ENCODE measurements around the gene LIPG.
"Not testable (repeated sequence)": the region's sequence is repeated elsewhere in the genome, so short reads cannot be mapped to it uniquely, and the experiment has no call there.

LIPG gene

DNA sequence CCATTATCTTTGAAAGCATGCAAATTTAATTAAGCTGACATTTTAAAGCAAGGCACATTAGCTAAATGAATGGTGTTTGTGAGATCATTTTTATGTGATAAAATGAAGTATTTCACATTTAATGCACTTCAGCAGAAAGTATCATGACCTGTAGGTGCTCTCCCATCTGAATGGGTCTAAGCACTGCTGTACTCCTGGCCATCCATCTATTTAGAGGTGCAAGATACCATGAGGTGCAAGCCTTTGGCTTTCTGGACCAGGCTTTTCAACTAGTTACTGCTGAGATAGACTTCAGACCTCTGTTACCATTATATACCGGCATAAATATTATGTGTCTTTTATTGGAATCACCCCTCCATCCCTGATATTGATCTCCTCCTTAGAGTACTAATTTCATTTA is 15.6 kb upstream of the LIPG start:
- in situ Hi-C loops (cut with MboI; ENCODE audit: low sequenced_read_pairs) = no loop called here

DNA sequence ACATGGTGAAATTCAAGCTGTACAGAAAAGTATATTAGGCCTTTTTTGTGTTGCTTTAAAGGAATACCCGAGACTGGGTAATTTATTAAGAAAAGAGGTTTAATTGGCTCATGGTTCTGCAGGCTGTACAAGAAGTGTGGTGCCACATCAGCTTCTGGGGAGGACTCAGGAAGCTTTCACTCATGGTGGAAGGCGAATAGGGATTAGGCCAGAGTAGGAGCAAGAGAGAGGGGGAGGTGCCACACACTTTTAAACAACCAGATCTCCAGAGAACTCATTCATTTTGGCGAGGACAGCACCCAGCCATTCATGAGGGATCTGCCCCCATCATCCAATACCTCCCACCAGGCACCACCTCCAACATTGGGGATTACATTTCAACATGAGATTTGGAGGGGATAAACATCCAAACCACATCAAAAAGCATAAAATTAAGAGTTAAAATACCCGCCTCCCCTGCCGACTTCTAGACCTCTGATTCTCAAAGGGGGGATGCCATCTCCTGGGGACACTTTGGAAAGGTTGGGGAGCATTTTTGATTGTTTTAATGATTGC is 15.1 kb upstream of the LIPG start:
- in situ Hi-C loops (cut with MboI; ENCODE audit: low sequenced_read_pairs) = no loop called here

DNA sequence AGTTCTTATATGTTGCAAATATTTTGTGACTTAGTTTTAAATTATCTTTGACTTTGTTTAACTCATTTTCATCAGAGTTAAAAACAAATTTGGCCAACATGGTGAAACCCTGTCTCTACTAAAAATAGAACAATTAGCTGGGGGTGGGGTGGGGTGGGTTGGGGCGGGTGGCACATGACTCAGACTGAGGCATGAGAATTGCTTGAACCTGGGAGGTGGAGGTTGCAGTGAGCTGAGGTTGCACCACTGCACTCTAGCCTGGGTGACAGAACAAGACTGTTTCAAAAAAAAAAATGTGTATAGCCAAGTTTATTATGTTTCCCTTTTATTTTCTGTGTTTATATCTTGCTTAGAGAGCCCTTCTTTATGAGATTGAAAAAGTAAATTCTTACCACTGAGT is 14.2 kb upstream of the LIPG start:
- in situ Hi-C loops (cut with MboI; ENCODE audit: low sequenced_read_pairs) = no loop called here

- in situ Hi-C loops (cut with MboI; ENCODE audit: low sequenced_read_pairs) = no loop called here
Observed at GRCh38 chr18:49548229-49548636, 13.6 kb upstream of the LIPG start.

- in situ Hi-C loops (cut with MboI; ENCODE audit: low sequenced_read_pairs) = no loop called here
Observed at GRCh38 chr18:49550621-49551339, 11.1 kb upstream of the LIPG start.

- in situ Hi-C loops (cut with MboI; ENCODE audit: low sequenced_read_pairs) = no loop called here
Observed at GRCh38 chr18:49553003-49553402, 8.9 kb upstream of the LIPG start.

DNA sequence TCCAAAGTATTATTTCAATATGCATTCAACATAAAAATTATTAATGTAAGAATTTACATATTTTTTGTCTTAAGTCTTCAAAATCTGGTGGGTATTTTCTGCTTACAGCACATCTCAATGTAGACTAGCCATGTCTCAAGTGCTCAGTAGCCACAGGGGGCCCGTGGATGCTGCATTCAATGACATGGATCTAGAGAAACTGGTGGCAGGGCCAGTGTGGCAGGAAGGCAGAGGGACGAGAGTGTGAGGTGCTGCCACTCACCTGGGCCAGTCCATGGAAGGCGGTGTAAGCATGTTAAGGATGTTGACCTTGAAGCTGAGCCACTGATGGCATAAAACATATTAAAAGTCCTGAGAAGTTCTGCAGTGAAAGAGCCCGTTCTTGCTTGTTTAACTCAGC is 6.2 kb upstream of the LIPG start:
- in situ Hi-C loops (cut with MboI; ENCODE audit: low sequenced_read_pairs) = no loop called here

- in situ Hi-C loops (cut with MboI; ENCODE audit: low sequenced_read_pairs) = no loop called here
Observed at GRCh38 chr18:49558356-49558755, 3.5 kb upstream of the LIPG start.

DNA sequence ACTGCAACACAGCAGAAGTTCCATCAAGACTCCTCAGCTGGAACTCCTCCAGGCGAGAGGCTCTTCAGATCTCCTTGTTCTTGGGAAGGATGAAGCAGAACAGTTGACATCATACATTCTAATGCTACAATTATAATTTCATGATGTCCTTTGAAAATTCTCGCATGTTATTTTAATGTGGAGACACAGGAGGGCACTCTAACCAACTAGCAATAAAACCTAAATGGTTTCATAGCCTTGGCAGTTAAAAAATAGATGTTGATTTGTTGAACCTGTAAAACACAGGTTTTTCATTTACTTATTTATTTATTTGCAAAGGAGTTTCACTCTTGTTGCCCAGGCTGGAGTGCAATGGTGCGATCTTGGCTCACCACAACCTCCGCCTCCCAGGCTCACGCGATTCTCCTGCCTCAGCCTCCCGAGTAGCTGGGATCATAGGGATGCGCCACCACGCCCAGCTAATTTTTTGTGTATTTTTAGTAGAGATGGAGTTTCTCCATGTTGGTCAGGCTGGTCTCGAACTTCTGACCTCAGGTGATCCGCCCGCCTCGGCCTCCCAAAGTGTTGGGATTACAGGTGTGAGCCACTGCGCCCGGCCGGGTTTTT is 2.4 kb upstream of the LIPG start:
- in situ Hi-C loops (cut with MboI; ENCODE audit: low sequenced_read_pairs) = not testable (repeated sequence)

DNA sequence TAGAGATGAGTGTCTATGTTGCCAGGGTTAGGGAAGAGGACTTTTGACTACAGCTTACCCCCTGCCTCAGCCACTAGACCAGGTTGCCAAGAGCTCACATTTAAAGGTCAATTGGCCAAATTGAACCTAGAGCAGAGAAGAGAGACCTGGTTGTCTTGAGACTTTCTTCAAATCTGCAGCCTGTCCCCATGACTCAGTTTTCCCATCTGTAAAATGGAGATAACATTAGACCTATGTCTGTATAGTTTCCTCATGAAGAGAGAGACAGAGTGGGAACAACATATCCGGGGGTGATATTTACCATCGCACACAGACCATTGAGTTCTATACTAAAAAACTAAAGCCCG is 1.6 kb upstream of the LIPG start:
- in situ Hi-C loops (cut with MboI; ENCODE audit: low sequenced_read_pairs) = no loop called here

DNA sequence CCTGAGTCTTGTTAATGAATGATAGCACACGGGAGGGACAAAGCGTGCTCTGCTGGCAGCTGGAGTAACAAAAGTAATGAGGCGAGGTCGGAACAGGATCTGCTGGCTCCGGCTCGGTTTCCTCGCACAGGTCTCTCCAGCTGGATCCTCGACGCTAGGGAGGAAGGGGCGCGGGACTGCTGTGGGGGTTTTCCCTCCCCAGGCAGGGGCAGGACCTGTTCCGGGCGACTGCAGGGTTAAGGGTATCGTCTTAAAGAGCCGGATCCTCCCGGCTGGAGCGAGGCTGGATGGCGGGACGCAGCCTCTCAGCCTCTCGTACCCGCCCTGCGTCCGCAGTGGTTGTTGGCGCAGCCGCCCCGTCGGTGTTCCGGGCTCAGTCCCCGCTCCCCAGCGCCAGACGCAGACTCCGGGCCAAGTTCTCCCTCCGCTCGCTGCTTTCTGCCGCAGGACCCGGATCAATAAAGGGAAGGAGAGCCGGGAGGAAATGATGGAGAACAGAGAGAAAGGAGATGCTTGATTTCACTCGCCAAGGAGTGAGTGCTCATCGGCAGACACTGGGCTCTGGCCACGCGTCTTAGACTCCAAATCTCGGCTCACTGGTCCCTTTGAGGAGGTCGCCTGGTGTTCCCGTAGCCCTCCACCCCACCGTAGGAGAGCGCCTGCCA is 1.1 kb upstream of the LIPG start:
- in situ Hi-C loops (cut with MboI; ENCODE audit: low sequenced_read_pairs) = no loop called here

- in situ Hi-C loops (cut with MboI; ENCODE audit: low sequenced_read_pairs) = no loop called here
Observed at GRCh38 chr18:49562481-49563129, 748 bp downstream of the LIPG start.

DNA sequence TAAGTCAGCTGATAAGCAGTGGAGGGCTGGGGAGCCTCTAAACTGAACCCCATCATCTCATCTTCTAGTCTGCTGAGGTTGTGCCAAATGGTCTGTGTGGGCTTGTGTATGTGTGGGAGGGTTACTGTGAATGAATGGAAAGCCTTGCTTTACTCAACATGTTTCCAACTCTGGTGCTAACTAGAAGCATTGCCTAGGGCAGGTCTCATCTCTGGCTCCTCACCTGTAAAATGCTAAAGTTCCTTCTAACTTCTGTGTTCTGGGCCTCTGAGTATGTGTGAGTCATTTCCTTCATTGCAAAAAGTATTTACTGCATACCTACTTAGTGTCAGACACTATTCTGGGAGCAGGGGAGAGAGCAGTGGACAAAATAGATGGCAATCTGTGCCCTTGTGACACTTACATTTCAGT is 1.3 kb downstream of the LIPG start:
- in situ Hi-C loops (cut with MboI; ENCODE audit: low sequenced_read_pairs) = no loop called here

GRCh38 chr18:49563701-49564517 is 2.1 kb downstream of the LIPG start:
- in situ Hi-C loops (cut with MboI; ENCODE audit: low sequenced_read_pairs) = no loop called here

GRCh38 chr18:49564518-49564834 is 2.6 kb downstream of the LIPG start:
- in situ Hi-C loops (cut with MboI; ENCODE audit: low sequenced_read_pairs) = no loop called here

GRCh38 chr18:49565101-49565500 is 3.2 kb downstream of the LIPG start:
- in situ Hi-C loops (cut with MboI; ENCODE audit: low sequenced_read_pairs) = no loop called here

DNA sequence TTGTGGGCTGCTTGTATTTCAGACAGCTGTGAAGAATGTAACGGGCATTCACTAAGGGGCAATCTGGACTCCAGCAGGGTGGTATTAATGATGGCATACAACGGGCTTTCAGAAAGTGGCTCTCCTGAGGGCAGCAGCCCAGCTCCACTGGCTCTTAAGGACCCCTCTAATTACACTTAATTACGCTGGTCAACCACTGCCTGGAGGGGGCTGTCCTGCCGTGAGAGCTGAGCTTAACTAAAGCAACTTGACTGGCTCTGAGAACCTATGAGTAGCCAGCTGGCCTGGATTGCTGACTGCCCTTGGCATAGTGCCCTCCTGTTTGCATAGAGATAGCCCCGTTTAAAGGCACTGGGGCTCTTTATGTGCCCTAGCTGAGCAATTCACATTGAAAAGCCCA is 3.8 kb downstream of the LIPG start:
- in situ Hi-C loops (cut with MboI; ENCODE audit: low sequenced_read_pairs) = no loop called here

- in situ Hi-C loops (cut with MboI; ENCODE audit: low sequenced_read_pairs) = no loop called here
Observed at GRCh38 chr18:49566217-49566770, 4.4 kb downstream of the LIPG start.

DNA sequence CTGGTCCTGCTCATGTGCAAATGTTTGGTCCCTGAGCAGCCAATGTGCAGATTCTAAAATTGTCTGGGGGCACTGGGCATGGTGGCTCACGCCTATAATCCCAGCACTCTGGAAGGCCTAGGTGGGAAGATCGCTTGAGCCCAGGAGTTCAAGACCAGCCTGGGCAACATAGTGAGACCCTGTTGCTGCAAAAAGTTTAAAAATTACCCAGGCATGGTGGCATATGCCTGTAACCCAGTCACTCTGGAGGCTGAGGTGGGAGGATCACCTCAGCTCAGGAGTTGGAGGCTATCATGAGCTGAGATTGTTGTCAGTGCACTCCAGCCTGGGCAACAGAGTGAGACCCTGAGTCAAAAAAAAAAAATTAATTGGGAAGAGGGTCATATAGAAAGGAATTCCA is 5.1 kb downstream of the LIPG start:
- in situ Hi-C loops (cut with MboI; ENCODE audit: low sequenced_read_pairs) = no loop called here

- in situ Hi-C loops (cut with MboI; ENCODE audit: low sequenced_read_pairs) = no loop called here
Observed at GRCh38 chr18:49569724-49570123, 7.9 kb downstream of the LIPG start.

DNA sequence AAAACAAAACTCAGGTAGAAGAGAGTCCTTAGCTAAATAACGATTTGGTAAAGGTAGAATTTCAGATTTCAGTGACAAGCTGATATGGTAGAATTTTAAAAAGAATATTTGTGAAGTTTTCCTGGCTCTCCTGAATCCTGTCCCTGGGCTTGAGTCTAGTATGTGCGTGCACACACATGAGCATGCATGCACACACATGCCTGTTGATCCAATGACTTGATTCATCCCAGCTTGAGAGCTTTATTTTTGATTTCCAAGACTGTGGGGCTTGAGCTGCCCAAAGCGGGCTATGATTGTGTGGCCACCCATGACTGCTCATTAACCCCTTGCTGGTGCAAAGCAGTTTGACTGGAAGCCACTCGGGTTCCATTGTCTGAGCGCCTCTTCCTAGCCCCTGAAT is 9.0 kb downstream of the LIPG start:
- in situ Hi-C loops (cut with MboI; ENCODE audit: low sequenced_read_pairs) = no loop called here
